ENCODE results near the gene LCP1.

Gene LCP1

GRCh38 chr13:46154136-46154801, 27.7 kb downstream of the LCP1 start:
- peak; percentile 46 for DNase-seq

- no peak for DNase-seq
These were observed 29.2 kb downstream of the LCP1 start for GRCh38 chr13:46152627-46153328.

- DNase-seq = no peak
These were observed 31.8 kb downstream of the LCP1 start for GRCh38 chr13:46150134-46150693.

GRCh38 chr13:46149272-46150133, 32.5 kb downstream of the LCP1 start:
- DNase-seq = no peak

GRCh38 chr13:46146898-46147297, 35.1 kb downstream of the LCP1 start:
- no peak for DNase-seq

- DNase-seq = no peak
These were observed 36.0 kb downstream of the LCP1 start for GRCh38 chr13:46145950-46146349.

- DNase-seq = no peak
These were observed 36.8 kb downstream of the LCP1 start for GRCh38 chr13:46145135-46145534.

GRCh38 chr13:46143184-46143701, 38.7 kb downstream of the LCP1 start:
- no peak for DNase-seq

GRCh38 chr13:46142776-46143175, 39.2 kb downstream of the LCP1 start:
- no peak for DNase-seq

GRCh38 chr13:46140044-46140443, 41.9 kb downstream of the LCP1 start:
- DNase-seq = no peak

GRCh38 chr13:46137627-46138317, 44.2 kb downstream of the LCP1 start:
- DNase-seq = no peak

- DNase-seq = no peak
These were observed 45.3 kb downstream of the LCP1 start for GRCh38 chr13:46136688-46137087.

GRCh38 chr13:46134961-46135522, 46.9 kb downstream of the LCP1 start:
- no peak for DNase-seq

GRCh38 chr13:46134494-46134893, 47.5 kb downstream of the LCP1 start:
- no peak for DNase-seq

GRCh38 chr13:46132109-46132508, 49.9 kb downstream of the LCP1 start:
- no peak for DNase-seq

- no peak for DNase-seq
These were observed 50.3 kb downstream of the LCP1 start for GRCh38 chr13:46131705-46132104.

- no peak for DNase-seq
These were observed 51.9 kb downstream of the LCP1 start for GRCh38 chr13:46129955-46130618.

GRCh38 chr13:46129124-46129523, 52.9 kb downstream of the LCP1 start:
- DNase-seq = no peak

GRCh38 chr13:46127358-46128023, 54.5 kb downstream of the LCP1 start:
- no peak for DNase-seq

- DNase-seq = peak; percentile 95
These were observed 55.2 kb downstream of the LCP1 start for GRCh38 chr13:46126552-46127357.
